HG03025 (cell line): ENCODE results near the gene DNAJC13.

Experiments used
- ATAC-seq: cut with Tn5 transposase; IDR thresholded peaks from one replicate; pipeline ENCODE4 v1.9.1; 2021; ENCODE audit warnings: mild to moderate bottlenecking, moderate library complexity; ENCODE audit not compliant: unreplicated experiment, low FRiP score

DNAJC13 gene

DNA sequence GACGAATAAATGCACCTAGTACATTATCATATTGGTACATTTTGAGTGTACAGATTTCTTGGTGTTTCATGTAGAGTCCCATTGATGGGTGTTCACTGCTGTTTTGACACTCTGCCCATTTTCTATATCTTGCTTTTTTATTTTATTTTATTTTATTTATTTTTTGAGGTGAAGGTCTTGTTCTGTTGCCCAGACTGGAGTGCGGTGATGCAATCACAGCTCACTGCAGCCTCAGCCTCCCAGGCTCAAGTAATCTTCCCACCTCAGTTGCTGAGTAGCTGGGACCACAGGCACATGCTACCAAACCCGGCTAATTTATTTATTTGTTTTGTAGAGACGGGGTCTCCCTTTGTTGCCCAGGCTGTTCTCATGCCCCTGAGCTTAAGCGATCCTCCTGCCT, 44.2 kb downstream of the DNAJC13 start:
- ATAC-seq = no peak

GRCh38 chr3:132464066-132464465, 46.8 kb downstream of the DNAJC13 start:
- ATAC-seq = no peak

- no peak for ATAC-seq
Measured at GRCh38 chr3:132469326-132469725, 52.0 kb downstream of the DNAJC13 start.

DNA sequence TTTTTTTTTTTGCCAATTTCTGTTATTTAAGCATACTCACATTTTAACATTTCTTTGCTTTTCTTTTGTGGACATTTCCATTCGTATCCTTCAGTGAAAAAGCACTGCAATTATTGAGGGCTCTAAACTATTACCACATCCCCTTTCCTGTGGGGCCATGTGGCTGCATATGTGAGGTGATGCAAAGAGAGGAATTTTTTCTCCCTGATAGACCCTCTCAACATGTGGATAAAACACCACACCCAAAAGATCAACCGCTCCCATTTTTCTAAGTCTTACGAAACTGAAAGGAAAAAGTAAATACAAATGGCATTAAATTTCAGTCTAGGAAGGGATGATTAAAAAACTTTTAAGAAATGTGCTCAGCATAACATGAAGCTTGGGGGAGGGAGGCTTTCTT, 68.8 kb downstream of the DNAJC13 start:
- no peak for ATAC-seq

DNA sequence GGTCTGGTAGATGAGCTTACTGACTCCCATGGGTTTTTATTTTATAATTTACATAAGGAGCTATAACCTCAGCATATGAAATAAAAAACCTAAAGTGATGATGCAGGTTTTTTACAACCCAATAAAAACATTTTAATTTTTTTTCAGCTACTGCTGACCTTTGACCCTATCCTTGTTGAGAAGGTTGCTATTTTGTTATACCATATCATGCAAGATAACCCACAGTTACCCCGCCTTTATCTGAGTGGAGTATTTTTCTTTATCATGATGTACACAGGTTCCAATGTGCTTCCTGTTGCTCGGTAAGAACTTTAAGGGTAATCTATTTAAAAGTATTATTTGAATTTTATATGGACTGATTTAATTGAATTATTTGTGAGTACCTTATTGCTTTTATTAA, 70.8 kb downstream of the DNAJC13 start:
- ATAC-seq = no peak

DNA sequence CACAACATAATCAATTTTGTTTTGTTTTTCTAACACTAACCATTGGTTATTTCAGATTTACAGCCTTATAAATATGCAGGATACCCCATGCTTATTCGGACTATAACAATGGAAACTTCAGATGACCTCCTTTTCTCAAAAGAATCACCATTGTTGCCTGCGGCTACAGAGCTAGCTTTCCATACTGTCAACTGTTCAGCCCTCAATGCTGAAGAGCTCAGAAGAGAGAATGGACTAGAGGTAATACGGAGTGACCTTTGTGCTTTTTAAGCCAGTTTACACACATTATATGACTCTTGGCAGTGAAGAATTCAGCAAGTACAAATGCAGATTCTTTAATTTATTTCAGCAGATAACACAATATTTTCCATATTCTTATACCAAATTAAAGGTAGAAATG, 81.8 kb downstream of the DNAJC13 start:
- no peak for ATAC-seq

GRCh38 chr3:132503559-132503958, 86.3 kb downstream of the DNAJC13 start:
- no peak for ATAC-seq

- no peak for ATAC-seq
Measured at GRCh38 chr3:132504375-132504933, 87.2 kb downstream of the DNAJC13 start.

DNA sequence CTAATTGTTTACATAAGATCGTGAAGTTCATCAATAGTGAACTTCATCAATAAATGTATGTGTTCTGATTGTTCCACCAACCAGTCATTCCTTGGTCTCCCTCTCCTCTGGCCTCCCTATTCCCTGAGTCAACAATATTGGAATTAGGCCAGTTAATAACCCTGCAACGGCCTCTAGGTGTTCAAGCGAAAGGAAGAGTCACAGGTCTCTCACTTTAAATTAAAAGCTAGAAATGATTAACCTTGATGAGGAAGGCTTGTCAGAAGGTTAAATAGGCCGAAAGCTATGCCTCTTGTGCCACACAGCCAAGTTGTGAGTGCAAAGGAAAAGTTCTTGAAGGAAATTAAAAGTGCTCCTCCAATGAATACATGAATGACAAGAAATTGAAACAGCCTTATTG, 90.4 kb downstream of the DNAJC13 start:
- no peak for ATAC-seq

GRCh38 chr3:132509096-132509495, 91.8 kb downstream of the DNAJC13 start:
- no peak for ATAC-seq

DNA sequence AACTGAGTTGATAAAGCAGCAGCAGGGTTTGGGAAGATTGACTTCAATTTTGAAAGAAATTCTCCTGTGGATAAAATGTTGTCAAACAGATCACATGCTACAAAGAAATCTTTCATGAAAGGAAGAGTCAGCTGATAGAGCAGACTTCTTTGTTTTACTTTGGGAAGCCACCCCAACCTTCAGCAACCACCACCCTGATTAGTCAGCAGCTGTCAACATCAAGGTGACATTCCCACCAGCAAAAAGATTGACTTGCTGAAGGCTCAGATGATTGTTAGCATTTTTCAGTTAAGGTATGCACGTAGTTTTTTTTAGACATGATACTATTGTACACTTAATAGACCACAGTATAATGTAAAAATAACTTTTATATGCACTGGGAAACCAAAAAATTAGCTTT, 92.2 kb downstream of the DNAJC13 start:
- ATAC-seq = no peak

- ATAC-seq = no peak
Measured at GRCh38 chr3:132513057-132513456, 95.8 kb downstream of the DNAJC13 start.

DNA sequence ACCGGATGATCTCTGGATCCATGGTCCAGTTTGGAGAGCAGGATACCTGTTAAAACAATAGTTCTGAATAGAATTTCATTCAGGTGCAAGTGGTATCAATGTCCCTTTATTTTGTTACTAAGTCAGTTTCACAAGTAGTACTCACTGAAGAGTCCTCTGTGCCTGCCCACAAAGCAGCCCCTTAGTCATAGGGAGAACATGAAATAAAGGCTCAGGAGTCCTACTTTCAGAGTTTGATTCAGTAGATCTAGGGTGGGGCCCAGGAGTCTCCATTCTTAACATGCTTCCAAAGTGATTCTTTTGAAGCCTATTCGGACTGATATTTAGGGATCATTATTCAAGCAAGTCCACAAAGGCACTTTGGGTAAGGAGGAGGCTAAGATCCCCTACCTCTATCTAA, 100.0 kb downstream of the DNAJC13 start:
- ATAC-seq = no peak

- ATAC-seq = no peak
Measured at GRCh38 chr3:132519914-132520313, 102.6 kb downstream of the DNAJC13 start.

- ATAC-seq = no peak
Measured at GRCh38 chr3:132521901-132522300, 104.6 kb downstream of the DNAJC13 start.

DNA sequence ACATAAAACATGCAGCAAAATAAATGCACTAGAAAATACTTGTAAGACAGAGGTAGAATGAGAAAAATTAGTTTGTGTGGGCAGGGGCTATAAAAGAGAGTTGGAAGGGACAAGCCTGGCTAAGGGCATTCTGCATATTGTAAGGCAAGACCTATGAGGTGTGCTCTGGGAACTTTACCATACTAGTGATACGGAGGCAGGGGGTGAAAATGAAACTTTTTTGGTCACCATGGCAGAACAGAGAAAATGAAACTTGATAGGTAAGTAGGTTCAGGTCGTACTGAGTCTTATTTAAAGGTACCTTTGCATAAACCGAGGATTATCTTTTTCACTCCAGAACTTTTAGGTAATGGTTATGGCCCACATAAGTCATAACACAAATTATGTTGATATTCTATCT, 105.1 kb downstream of the DNAJC13 start:
- ATAC-seq = no peak

GRCh38 chr3:132530624-132531023, 113.3 kb downstream of the DNAJC13 start:
- no peak for ATAC-seq

- no peak for ATAC-seq
Measured at GRCh38 chr3:132535575-132536441, 118.5 kb downstream of the DNAJC13 start.

- no peak for ATAC-seq
Measured at GRCh38 chr3:132536442-132537153, 119.3 kb downstream of the DNAJC13 start.

- no peak for ATAC-seq
Measured at GRCh38 chr3:132537297-132537696, 120.0 kb downstream of the DNAJC13 start.

- no peak for ATAC-seq
Measured at GRCh38 chr3:132538072-132538471, 120.8 kb downstream of the DNAJC13 start.

- no peak for ATAC-seq
Measured at GRCh38 chr3:132539681-132540080, 122.4 kb downstream of the DNAJC13 start.
